OCI-LY3 (cell line): ENCODE measurements around the gene ORAI3.

ENCODE experiments used
- H2AFZ ChIP-seq: fragments of 200-600, 300-600 bp; shearing (Covaris generic); 2 replicates; pipeline ENCODE4 v1.6.0; 2014; ENCODE audit warnings: antibody characterized with exemption, low read depth, low read length
- H3K27ac ChIP-seq: fragments of 200-600, 300-600 bp; sonication (generic); 2 replicates; pipeline ENCODE4 v1.5.1; 2014; ENCODE audit warnings: mild to moderate bottlenecking, low read length, moderate library complexity, mixed read lengths
- H3K27me3 ChIP-seq: fragments of 200-600, 300-600 bp; sonication (generic); 2 replicates; pipeline ENCODE4 v1.6.1; 2014; ENCODE audit warnings: low read depth, low read length, mixed read lengths
- H3K36me3 ChIP-seq: fragments of 200-600, 300-600 bp; sonication (generic); replicated peaks from 2 replicates; pipeline ENCODE3; 2014; ENCODE audit warnings: low read depth, low read length, mixed read lengths
- H3K4me1 ChIP-seq: fragments of 300-600, 200-600 bp; sonication (generic); 2 replicates; pipeline ENCODE4 v1.6.1; 2014; ENCODE audit warnings: low read length, mixed read lengths
- H3K4me2 ChIP-seq: fragments of 200-600, 300-600 bp; sonication (generic); 2 replicates; pipeline ENCODE4 v1.6.1; 2014; ENCODE audit warnings: low read length, mixed read lengths
- H3K4me3 ChIP-seq: fragments of 300-600, 200-600 bp; sonication (generic); 2 replicates; pipeline ENCODE4 v1.5.1; 2014; ENCODE audit warnings: antibody characterized with exemption, mild to moderate bottlenecking, low read length, moderate library complexity
- H3K79me2 ChIP-seq: fragments of 300-600, 200-600 bp; shearing (Covaris generic); 2 replicates; pipeline ENCODE4 v1.6.1; 2014; ENCODE audit warnings: mild to moderate bottlenecking, low read length, mixed read lengths
- H3K9ac ChIP-seq: fragments of 300-600, 200-600 bp; shearing (Covaris generic); 2 replicates; pipeline ENCODE4 v1.6.0; 2014; ENCODE audit warnings: mild to moderate bottlenecking, low read length, moderate library complexity
- H3K9me3 ChIP-seq: fragments of 200-600, 300-600 bp; shearing (Covaris generic); 2 replicates; pipeline ENCODE4 v1.6.1; 2014; ENCODE audit warnings: low read length, mixed read lengths; ENCODE audit not compliant: insufficient read depth
- H4K20me1 ChIP-seq: fragments of 200-600, 300-600 bp; sonication (generic); 2 replicates; pipeline ENCODE4 v1.6.1; 2016; ENCODE audit warnings: low read length, mixed read lengths; ENCODE audit not compliant: insufficient read depth
- CTCF ChIP-seq: fragments of 200-600, 300-600 bp; sonication (generic); IDR thresholded peaks from 2 replicates; pipeline ENCODE4 v1.5.1; 2014; ENCODE audit warnings: antibody characterized with exemption, low read length, low read depth
- EZH2phosphoT487 ChIP-seq: fragments of 200-600 bp; shearing (Covaris generic); IDR thresholded peaks from 2 replicates; pipeline ENCODE4 v1.6.1; 2018; ENCODE audit warnings: antibody characterized with exemption, mixed run types, low read depth

Gene ORAI3

DNA sequence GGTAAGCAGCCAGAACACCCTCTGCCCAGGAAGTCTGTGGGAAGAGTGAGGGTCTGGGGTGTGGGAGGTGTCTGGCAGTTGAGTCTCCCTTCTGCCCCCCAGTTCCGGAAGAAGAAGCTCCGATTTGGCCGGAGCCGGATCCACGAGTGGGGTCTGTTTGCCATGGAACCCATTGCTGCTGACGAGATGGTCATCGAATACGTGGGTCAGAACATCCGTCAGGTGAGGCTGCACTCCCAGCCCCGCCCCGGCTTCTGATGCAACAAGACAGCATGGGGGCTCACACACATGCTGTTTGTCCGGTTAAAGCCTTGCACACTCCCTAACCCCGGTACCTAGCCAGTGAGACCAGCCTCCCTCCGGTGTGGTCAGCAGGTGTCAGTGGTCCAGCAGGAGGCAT lies 32.1 kb downstream of the ORAI3 start:
- no peaks in the 10 kb centered on the region for H3K9me3 ChIP-seq
- H3K36me3 ChIP-seq, result peaks cover 26% of the 10 kb centered on the region
- H3K27ac ChIP-seq, result no peak overlapping the region
- no peak overlapping the region for H3K4me3 ChIP-seq
- no peak overlapping the region for H2AFZ ChIP-seq
- no peaks in the 10 kb centered on the region for H3K4me1 ChIP-seq
- H3K27me3 ChIP-seq, result no peaks in the 10 kb centered on the region
- TF ChIP-seq CTCF (no peak), EZH2phosphoT487 (no peak)
- no peaks in the 10 kb centered on the region for H3K79me2 ChIP-seq
- H3K4me2 ChIP-seq, result no peak overlapping the region
- no peak overlapping the region for H3K9ac ChIP-seq
- H4K20me1 ChIP-seq, result no peaks in the 10 kb centered on the region

DNA sequence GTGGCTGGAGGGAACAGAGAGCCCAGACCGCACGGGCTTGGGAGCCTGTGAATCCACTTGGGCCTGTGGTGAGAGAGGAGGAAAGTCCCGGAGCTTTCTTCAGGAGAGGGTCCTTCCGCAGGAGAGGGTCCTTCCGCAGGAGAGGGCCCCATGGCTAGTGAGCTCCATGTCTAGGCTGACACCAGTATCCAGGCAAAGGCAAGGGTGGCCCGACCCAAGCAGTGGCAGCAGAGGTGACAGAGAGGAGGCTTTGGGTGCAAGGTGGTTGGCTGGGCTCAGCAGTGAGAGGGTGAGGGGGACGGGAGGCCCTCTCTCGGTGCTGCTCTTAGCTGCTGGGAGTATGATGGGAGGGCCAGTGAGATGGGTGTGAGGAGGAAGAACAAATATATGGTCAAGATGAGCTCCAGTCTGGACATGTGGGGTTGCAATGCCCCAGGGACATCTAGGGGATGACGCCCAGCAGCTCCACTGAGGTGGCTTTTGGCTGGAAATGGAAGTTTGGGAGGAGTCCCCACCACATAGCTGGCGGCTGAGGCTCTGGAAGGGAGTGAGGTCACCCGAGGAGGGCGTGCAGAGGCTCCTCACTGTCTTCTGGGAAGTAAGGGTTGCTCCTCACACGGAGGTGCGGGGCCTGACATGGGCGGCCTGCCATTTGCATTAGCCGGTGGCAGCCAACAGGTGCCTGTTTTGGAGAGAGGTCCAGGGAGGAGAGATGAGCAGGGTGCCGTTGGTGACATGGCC lies 33.9 kb downstream of the ORAI3 start:
- H3K4me3 ChIP-seq, result no peak overlapping the region
- no peaks in the 10 kb centered on the region for H3K79me2 ChIP-seq
- H3K9ac ChIP-seq, result no peak overlapping the region
- H3K27ac ChIP-seq, result no peak overlapping the region
- H3K9me3 ChIP-seq, result no peaks in the 10 kb centered on the region
- no peak overlapping the region for H2AFZ ChIP-seq
- H3K4me1 ChIP-seq, result no peaks in the 10 kb centered on the region
- no peak overlapping the region for H3K4me2 ChIP-seq
- H4K20me1 ChIP-seq, result no peaks in the 10 kb centered on the region
- H3K27me3 ChIP-seq, result no peaks in the 10 kb centered on the region
- TF ChIP-seq EZH2phosphoT487 (no peak), CTCF (no peak)
- H3K36me3 ChIP-seq, result peaks cover 20% of the 10 kb centered on the region

- H3K79me2 ChIP-seq, result no peaks in the 10 kb centered on the region
- no peaks in the 10 kb centered on the region for H3K27me3 ChIP-seq
- no peak overlapping the region for H3K27ac ChIP-seq
- H3K9ac ChIP-seq, result no peak overlapping the region
- H3K36me3 ChIP-seq, result peaks cover 20% of the 10 kb centered on the region
- no peaks in the 10 kb centered on the region for H4K20me1 ChIP-seq
- H3K4me3 ChIP-seq, result no peak overlapping the region
- no peaks in the 10 kb centered on the region for H3K4me1 ChIP-seq
- H3K9me3 ChIP-seq, result no peaks in the 10 kb centered on the region
- H2AFZ ChIP-seq, result no peak overlapping the region
- H3K4me2 ChIP-seq, result no peak overlapping the region
- TF ChIP-seq CTCF, result no peak
- no peak for TF ChIP-seq EZH2phosphoT487
These were observed 34.5 kb downstream of the ORAI3 start for GRCh38 chr16:30983289-30983889.

- no peak overlapping the region for H3K4me3 ChIP-seq
- no peaks in the 10 kb centered on the region for H3K79me2 ChIP-seq
- TF ChIP-seq CTCF, result no peak
- no peak for TF ChIP-seq EZH2phosphoT487
- no peak overlapping the region for H3K9ac ChIP-seq
- no peak overlapping the region for H3K4me2 ChIP-seq
- H3K4me1 ChIP-seq, result peaks cover 5% of the 10 kb centered on the region
- no peak overlapping the region for H3K27ac ChIP-seq
- no peaks in the 10 kb centered on the region for H3K9me3 ChIP-seq
- H4K20me1 ChIP-seq, result no peaks in the 10 kb centered on the region
- no peaks in the 10 kb centered on the region for H3K27me3 ChIP-seq
- H2AFZ ChIP-seq, result no peak overlapping the region
- peaks cover 20% of the 10 kb centered on the region for H3K36me3 ChIP-seq
These were observed 35.2 kb downstream of the ORAI3 start for GRCh38 chr16:30983898-30984610.
